NCI-H1048 (cell line): ENCODE results near the gene TCEAL9.
"Not testable (repeated sequence)": the region's sequence is repeated elsewhere in the genome, so short reads cannot be mapped to it uniquely, and the experiment has no call there.

ENCODE experiments used
- DNase-seq: peaks from one replicate; lab custom pipeline; 2025; lab: John Stamatoyannopoulos, UW

The TCEAL9 gene

DNA sequence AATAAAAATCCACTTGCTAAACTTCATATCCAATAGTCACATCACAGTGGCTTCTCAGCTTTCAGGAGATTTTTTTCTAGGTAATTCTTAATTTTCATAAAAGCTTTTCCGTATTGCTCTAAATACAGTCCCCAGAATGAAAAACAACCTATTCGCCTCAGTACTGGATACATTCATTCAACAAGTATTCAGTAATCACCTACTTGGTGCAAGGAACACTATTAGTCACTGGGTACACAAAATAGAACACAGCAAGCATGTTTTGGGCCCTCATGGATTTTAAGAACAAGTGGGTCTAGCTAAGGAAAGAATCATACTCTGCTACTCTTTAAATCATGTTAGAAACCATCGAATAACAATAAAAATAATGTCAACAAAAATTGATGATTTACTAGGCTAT is 17.3 kb downstream of the TCEAL9 start:
- no peak for DNase-seq

- no peak for DNase-seq
These were observed 20.0 kb downstream of the TCEAL9 start, which contains the start of gene BEX3 for GRCh38 chrX:103376118-103376978. Gene BEX3, plus strand, starts transcription at chrX:103376538. Its CDS starts 984 bp downstream, at chrX:103377522.

- DNase-seq: no peak
These were observed 20.6 kb downstream of the TCEAL9 start for GRCh38 chrX:103376979-103377324.

- no peak for DNase-seq
These were observed 22.7 kb downstream of the TCEAL9 start for GRCh38 chrX:103378990-103379389.

DNA sequence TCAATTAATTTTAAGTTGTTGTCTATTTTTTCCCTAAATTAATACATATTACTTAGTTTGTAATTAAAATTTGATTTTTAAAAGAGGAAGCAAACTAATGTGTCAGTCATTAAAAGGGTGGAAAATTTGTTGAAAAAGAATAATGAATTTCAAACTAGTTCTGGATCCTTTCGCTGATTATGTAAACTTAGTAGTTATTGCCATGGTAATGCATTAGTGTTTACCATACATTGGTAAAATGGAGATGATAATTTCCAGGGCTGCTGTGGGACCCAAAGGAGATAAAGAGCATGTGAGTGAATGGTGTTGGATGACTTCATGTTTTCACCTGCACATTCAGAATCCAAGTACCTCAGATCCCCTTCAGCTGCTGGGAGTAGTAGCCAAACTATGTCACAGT is 26.6 kb downstream of the TCEAL9 start:
- no peak for DNase-seq

GRCh38 chrX:103384672-103385071 is 28.4 kb downstream of the TCEAL9 start:
- no peak for DNase-seq

DNA sequence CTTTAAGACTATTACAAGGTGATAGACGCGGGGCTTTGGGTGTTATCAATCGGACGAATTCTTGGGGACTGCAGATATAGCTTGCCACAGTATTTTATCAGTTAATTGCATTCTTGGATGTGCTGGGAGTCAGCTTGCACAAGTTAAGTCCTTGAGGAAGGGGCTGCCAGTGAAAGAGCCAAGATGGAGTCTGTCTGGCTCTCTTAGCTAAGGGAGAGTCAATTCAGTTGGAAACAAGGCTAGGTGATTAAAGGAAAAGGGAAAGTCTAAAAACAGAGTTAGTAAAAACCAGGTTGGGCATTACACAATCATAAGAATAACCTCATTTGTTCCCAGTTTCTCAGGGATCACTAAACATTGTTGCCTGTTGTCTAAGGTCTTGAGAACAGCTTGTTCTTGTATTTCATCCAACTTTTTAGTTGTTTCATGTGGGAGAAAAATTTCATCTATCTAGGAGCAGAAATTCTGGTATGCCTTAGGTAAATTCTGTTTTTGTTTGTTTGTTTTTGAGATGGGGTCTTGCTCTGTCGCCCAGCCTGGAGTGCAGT is 29.1 kb downstream of the TCEAL9 start:
- not testable (repeated sequence) for DNase-seq

GRCh38 chrX:103386332-103386731 is 30.0 kb downstream of the TCEAL9 start:
- DNase-seq: no peak

DNA sequence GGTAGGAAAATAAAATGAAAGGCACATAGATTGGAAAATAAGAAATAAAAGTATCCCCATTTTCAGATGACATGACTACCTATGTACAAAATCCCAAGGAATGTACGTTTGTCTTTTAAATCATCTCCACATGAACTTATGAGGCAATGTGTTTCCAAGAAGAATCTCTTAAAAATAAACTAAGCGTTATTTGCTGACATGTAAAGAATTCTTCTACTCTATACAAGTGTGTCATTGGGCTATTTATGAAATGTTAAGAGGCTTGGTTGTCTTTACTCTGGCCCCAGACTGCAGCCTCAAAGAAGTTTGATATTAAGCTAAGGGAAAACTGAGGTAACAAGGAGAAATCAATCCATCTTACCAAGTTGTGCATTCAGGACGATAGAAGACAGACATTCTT is 37.2 kb downstream of the TCEAL9 start:
- no peak for DNase-seq

GRCh38 chrX:103396186-103396585 is 39.9 kb downstream of the TCEAL9 start:
- no peak for DNase-seq

- DNase-seq: no peak
These were observed 40.4 kb downstream of the TCEAL9 start for GRCh38 chrX:103396660-103397059.

GRCh38 chrX:103397707-103398106 is 41.4 kb downstream of the TCEAL9 start:
- DNase-seq: no peak

GRCh38 chrX:103398421-103398864 is 42.1 kb downstream of the TCEAL9 start:
- no peak for DNase-seq

DNA sequence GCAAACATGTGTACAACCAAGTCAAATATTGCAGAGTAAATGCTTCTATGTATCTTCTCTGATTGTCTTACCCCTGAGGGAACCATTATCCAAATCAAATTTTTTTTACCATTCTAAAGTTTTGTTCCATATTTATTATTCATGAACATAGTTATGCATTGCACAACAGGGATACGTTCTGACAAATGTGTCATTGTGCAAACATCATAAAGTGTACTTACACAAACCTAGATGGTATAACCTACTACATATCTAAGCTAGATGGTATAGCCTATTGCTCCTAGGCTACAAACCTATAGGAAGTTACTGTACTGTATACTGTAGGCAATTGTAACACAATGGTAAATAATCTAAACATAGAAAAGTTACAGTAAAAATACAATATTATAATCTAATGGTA is 43.4 kb downstream of the TCEAL9 start:
- no peak for DNase-seq

GRCh38 chrX:103400931-103401330 is 44.6 kb downstream of the TCEAL9 start:
- no peak for DNase-seq

DNA sequence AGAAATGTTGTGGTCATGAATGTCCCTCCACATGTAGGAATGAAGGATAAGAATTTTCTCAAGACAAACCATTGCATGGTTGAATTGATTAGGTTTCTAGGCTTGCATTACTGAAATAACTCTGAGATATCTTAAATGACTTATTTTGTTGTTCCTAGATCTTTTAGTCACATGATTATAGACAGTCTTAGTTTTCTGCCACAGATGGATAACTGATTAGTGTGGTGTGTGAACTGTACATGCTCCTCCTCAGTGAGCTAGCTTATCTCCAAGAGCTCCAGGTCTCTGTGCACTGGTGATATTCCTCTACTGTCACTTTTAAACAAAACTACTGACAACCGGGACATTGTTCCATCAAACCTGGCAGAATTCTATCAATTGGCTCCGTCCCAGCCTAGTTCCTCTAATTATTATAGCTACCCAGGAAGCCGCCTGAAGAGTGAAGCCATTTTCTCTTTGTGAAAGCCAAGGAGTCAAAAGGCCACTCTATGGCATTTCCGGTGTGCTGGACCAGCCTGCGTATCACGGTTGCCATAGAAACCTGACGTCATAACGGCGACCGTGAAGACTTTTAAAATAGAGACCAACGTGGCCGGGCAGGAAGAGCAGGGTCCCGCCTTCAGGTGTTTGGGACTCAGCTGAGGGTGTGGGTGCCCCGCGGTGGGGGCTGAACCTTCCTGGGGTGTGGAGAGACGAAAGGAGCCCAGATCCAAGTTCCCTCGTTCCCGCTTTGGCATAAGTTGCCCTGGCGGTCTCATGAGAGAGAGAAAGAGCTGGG is 48.1 kb downstream of the TCEAL9 start:
- no peak for DNase-seq

DNA sequence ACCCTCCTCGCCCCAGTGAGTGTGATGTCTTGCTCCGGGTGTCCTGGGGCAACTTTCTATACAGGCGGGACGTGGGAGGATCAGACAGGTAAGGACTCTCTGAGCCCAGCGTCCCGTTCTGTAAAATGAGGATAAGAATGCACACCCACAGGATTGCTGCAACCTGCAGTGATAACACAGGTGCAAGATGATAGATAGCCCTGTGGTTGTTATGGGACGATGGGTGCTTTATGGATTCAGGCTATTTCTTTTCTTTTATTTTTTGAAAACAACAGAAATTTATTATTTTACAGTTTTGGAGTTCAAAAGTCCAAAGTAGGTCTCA is 48.7 kb downstream of the TCEAL9 start:
- DNase-seq: no peak

DNA sequence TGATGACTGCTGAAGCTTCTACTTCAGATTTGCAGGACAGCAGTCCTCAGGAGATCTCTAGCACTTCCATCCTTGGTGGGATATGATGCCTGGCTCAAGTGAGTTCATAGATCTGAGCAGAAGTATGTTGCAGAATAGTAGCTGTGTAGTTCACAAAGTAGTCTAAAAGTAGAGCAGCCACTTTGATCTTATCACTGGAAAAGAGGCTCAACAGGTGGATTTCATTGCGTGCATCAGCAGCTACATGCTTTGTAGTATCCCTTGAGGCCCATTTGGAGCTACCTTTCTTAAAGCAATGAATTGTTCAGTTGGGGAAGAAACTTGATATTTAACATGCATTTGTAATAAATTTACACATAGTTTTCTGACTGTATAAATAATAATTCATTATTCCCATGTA is 50.0 kb downstream of the TCEAL9 start:
- DNase-seq: no peak

DNA sequence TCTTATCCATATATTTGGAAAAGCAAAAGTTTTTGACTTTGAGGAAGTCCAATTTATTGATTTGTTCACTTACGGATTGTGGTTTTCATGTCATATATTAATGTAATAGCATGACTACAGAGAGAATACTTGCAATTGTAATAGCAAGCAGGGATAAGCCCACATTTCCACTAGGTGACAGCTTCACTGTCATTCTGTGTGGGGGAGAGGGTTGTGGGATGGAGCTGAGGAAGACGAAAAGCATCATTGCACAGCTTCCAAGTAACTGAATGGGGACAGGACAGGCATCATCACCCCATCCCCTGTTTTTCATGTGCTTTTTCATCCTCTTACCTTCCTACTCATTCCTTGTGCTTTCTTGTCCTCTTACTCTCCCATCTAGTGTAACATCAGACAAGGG is 51.5 kb downstream of the TCEAL9 start:
- DNase-seq: no peak
